Stimulated activated CD4-positive, alpha-beta T cell treated with anti-CD3 and anti-CD28 coated beads, Interleukin-4, amount 100 ng/mL, for 48 hours (primary cell): ENCODE data around the gene TOMM7.
A peak's percentile ranks its signal among the peaks of the same experiment; 100 is the strongest.

ENCODE experiments used
- DNase-seq, 2 donors: peaks; one replicate each; pipeline ENCODE4 v3.0.0-alpha.2; 2020; ENCODE audit warnings: low read depth in 2 of 2

Gene TOMM7

DNA sequence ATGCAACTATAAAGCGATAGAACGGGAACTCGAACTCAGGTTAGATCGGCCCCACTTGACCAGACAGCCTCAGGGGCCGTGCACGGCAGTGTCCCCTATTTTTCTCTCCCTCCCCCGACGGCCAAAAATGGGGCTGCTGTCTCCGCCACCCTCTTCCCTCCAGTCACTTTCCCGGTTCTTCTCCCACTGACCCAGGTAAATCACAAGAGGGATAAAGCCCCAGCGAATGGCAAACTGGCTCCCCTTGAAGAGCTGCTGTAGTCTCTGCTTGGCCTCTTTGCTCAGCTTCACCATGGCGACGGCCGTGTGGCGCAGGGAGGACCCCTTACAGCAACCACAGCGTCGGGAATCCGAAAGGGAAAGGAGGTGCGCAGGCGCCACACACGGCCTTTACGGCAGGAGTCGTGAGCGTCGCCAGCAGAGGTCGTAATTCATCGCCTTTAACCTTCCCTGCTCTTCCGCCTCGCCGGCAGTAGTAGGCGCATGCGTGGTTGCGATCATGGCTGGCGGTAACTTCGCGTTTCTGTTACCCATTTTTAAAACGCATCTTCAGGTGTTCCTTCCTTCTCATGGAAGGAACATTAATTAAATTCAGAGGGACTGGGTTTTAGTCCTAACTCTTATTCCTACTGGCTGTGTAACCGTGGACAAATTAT is at the start of gene TOMM7:
Gene TOMM7 (minus strand): TSS at position 364 of the 656 bp plus-strand sequence. CDS start 70 bp downstream, at position 294.
- DNase-seq, result peak; percentile 71 to 82

DNA sequence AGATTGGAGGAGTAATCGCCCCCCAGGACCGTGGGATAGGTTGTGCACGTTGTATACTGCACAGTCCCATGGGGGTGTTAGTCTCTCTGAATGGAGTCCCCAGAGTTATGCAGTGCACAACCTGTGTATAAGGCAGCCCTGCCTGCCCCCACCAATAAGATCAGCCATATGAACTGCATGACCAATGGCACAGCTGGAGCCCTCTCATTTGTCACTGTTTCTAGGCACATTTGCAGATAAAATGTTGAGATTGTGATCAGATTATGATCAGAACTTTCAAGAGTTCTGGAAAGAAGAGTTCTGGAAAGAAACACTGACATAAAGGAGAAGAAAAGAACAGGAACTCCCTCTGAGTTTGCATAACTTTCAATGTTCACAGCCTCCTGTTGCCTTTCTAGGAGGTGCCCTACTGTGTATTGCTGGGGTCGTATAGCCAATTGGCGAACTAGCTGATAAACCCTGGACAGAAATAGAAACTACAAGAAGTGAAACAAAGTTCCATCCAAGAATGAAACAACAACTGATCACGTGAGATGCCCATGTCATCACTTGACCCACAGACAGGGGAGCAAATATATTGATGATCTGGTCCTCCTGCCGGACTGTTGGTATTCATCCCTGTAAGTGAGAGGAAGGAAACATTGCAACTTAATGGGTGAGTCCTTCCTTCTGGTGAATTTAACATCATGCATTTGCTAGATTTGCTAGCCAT is 49.6 kb upstream of the TOMM7 start:
- no peak for DNase-seq

DNA sequence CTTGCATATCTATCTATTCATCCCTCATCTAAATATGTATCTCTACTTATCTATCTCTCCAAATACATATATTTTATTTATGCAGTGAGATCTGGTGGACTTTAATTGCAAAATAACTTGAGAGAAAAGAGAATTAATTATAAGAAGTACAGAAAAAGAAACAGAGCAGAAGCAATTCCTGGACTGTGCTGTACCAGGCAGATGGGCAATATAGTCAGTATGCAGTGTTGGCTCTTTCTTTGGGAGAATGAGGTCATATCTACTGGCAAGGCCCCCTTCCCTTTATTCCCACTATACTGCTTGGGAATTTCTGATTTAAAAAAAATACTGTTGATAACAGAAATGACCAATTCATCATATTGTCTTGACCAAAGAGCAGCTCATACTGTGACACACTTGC is 49.0 kb upstream of the TOMM7 start:
- DNase-seq, result no peak

DNA sequence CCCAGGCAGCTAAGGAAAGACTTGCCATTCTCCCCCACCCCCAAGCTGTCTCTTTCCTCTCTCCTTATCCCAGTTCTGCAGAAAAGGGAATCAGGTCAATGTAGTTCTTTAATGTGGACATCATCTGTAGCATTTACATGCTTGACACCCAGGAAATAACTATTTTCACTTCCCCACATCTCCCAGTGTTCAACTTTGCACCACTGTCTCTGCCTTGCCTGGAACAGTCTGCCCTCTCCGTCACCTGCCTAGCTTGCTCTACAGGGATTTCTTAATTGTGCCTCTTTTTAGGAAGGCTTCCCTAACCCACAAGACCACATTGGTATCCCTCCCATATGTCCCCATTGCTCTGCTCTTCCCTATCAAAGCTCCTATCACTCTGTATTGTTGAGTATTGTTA is 45.9 kb upstream of the TOMM7 start:
- no peak for DNase-seq

DNA sequence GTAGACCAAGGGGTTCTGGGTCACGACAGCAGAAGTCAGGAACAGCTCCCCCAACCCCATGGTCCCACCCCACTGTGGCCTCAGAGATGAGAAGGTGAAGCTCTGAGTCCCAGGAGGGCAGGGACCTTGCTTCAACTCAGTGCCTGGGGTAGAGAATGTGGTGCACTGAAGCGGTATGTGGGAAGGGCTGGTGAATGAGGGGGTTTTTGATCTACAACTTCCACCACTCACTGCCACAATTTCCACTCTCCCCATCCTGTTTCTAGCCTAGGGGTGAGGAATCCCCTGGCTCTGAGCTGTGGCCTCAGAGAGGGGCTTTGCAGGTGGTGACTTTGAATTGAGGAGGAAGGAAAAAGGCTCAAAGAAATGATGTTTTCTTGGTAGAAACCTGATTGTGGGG is 44.9 kb upstream of the TOMM7 start:
- no peak for DNase-seq

DNA sequence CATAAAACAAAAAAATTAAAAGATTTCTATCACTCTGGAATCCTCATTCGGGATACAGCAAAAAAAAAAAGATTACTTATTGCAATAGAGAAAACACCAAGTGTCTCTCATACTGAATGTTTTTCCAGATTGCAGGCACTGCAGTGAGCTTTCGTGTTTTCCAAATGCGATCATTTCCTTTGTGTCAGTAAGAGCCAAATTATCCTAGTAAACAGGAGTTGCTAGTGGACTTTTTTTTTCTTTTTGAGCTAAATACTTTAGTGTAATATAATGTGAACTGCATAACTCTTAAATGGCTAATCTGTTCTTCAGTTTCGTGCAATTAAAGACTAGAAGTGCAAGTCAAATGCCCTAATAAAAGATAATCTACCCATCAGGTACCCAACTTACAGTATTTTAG is 44.4 kb upstream of the TOMM7 start:
- no peak for DNase-seq

DNA sequence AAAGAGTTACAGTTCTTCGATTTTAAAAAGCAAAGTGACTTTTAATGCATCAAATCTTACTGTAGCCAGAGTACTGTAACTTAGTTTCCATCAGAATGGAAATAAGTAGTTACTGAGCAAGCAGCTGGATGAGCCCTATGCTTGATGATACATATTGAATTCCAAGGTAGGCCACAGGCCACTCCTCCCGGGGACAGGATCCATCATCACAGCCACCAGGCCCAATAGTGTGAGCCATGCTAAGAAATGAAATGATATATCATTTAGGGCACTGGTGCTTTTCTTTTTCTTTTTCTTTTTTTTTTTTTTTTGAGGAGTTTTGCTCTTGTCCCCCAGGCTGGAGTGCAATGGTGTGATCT is 42.9 kb upstream of the TOMM7 start:
- DNase-seq, result no peak

DNA sequence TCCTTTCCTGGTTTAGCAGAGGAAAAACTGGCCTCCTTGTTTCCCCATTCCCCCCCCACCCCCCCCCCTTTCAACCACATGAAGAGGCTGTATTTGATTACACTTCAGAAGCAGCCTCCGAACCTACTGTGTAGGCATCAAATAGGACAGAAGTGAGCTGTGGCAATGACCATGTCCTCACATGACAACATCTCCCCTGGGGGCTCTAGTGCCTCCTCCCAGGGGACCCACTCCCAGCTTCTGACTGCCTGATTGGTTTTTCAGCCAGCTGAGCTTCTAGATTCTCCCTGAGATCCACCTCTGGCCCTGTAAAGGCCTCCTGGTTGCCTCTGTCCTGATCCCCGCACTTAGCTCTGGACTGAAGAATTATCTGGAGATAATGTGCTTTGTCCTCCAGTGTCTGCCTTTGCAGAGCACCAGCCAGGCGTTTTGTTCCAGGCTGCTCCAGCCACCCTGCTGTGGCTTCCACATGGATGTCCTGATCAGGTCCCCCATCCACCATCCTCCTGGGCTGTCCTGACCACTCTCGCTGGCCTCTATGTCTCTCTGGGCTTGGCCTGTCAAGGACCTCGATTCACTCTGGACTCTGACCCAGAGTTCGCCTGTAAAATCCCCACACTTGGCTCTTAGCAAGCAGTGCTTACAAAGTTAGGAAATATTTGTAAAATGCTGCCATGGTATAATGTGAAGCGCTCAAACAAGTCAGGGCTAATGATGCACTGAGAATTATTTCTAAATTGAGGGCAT is 42.4 kb upstream of the TOMM7 start:
- no peak for DNase-seq

DNA sequence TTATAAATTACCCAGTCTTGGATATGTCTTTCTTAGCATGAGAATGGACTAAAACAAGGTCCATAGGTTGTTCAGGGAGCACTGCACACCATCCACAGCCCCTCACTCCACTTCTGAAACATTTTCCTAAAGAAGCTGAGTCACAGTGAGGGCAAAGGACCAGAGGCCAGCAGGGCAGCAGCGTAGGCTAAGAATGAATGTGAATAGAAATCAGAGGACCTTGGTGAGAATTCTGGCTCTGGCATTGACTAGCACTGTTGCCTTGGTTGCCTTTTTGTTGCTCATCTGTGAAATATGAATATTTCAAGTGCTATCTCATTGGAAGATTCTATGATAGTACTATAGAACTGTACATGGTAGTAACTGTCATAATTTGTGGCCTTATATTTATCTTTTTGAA is 41.7 kb upstream of the TOMM7 start:
- no peak for DNase-seq

DNA sequence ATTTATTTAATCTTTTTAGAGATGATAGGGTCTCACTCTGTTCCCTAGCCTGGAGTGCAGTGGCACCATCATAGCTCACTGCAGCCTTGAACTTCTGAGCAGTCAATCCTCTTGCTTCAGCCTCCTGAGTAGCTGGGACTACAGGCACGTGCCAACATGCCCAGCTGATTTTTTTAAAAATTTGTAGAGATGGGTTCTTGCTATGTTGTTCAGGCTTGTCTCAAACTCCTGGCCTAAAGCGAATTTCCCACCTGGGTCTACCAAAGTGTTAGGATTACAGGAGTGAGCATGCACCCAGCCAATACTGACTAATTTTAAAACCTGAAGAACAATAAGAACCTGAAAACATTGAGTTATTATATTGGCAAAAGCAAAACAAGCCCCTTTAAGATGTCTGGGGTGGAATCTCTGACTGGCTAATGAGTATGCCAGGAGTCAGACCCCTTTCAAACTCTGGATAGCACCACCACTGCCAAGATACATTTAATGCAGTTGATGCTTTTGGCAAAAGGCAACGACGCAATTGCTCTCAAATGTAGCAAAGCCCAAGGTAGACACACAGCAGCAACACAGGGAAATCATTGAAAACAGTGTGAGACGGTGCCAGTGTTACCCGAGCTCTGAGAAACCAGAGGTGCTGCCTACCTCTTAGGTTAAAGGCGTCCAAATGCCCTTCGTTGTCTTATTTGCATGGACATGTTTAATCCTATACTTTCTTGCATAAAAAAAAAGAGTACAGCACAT is 40.7 kb upstream of the TOMM7 start:
- DNase-seq, result no peak

DNA sequence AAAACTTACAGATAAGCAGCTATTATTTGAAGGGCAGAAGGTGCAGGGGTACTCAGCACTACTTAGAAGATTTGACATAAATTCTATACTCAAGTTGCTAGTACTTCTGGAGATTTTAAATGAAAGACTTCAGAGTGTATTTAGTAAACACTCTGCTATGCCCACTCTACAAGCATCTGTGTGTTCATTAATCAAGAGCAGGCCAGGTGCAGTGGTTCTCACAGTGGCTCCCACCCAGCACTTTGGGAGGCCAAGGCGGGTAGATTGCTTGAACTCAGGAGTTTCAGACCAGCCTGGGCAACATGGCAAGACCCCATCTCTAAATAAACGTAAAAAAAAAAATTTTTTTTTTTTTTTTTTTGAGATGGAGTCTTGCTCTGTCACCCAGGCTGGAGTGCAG is 38.9 kb upstream of the TOMM7 start:
- DNase-seq, result no peak

DNA sequence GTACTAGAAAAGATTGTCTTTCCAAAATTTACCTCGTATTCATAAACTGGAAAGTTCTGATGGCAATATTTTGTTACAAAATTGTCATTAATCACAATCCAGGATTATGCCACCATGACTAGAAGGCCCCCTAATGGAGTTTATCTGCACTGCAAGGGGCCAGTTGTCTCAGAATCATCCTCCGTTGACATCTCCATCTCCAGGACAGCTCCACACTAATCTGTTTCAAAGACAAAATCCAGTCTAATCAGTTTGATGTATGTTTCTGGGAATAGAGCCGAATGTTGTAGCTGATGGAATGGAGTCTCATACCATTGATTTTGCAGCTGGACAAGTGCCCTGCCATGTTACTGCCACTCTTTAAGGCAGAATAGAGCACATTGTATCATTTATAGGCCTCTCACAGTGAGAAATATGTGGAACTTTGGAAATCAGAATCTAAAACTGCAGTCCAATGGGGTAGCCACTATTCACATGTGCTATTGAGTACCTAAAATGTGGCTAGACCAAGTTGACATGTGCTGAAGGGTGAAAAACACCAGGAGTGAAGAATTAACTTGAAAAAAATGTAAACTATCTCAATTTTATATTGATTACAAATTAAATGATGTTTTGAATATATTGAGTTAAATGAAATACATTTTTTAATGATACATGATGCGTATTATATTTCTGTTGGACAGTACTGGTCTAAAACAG is 38.3 kb upstream of the TOMM7 start:
- no peak for DNase-seq

DNA sequence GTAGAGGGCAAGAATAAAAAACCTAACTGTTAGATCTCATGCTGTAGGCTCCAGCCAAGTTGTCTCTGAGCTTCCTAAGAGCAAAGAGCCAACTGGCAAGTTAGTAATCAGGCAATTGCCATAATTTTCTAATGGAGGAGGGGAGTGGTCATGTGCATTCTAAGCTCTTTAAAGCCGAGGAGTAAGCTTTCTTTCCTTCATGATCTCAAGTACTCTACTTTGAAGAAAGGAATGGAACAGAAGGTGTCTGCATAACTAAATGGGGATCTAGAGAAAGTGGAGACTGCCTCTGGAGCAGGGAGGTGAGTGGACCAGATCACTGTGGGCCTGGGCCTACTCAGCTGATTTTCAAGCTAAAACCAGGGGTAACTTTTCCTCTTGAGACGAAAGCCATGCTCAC is 37.7 kb upstream of the TOMM7 start:
- no peak for DNase-seq

DNA sequence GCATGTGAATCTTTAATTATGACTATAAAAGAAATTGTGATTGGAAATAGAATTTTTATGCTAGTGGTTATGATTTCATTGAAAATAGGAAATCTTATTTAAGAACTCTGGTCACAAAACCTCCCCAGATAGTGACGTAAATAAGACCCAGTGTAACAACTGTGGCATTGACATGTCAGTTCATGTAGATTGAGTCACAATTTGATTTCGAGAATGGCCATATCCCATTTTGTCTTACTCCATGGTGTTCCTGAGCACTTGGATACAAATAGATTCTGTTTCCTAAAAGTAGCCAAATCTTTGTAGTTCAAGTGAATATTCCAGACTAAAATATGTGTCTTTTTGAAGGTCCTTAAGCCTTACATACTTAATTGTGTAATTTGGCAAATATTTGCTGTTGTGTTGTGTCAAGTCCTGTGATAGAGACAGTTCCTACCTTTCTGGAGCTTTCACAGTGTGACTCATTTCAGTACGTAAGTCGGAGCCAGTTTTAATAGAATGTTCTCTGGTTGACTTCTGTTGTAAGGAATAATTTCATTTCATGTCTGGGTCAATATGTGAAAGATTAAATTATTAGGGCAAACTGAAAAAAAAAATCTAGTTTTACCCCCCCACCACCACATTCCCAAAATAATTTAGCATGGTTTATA is 37.1 kb upstream of the TOMM7 start:
- DNase-seq, result no peak

DNA sequence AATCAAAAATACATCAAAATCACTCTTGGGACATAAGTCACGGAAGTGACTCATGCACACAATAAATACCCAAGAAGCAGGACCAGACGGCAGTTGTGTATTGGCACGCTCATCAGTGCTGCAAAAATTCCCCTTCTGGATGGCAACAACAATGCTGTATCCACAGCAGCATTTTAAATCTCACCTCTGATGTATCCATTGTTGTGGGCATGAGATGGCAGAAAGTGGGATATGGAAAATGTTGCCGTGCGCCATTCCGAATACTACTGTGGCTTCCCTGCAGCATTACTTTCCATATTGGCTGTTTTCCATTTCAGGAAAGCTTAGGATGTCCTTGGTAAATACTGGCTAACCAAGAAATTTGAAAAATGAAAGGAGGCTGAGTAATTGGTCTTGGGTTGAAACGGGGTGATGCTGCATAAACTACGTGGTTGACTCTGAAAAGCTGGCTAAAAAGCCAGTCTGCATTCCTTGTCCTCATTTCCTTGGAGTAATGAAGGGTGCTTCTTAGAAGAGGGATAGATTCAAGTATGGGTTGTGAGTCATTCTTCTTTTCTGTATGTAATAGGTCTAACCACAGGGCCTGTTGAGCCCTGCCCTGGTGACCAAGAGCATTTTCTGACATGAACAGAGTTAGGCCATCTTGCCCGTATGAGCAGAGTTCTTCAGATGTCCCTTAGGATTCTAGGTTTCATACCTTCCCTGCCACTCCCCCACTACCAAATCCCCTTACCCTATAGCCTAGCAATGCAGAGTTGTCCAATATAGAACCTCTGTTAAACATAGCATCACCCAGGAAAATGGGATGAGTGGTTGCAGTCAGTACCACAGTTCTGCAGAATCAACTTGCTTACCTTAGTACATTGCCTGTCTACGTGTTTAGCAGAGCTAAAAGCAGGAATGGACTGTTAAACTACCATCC is 36.3 kb upstream of the TOMM7 start:
- DNase-seq, result no peak

DNA sequence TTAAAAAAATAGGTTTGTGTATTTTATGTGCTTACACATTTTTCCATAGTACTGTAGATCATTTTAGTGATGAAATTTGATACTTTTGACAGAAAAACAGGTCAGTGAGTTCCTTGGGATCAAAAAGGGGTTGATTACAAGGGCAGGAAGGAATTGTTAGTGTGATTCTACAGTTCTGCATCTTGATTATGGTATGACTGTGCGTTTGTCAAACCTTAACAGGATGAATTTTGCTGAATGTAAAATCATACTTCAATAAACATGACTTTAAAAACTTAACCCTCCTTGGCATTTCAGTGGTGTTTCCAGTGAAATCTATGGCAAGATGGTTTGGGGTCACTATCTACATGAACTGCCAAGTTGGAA is 35.6 kb upstream of the TOMM7 start:
- no peak for DNase-seq

DNA sequence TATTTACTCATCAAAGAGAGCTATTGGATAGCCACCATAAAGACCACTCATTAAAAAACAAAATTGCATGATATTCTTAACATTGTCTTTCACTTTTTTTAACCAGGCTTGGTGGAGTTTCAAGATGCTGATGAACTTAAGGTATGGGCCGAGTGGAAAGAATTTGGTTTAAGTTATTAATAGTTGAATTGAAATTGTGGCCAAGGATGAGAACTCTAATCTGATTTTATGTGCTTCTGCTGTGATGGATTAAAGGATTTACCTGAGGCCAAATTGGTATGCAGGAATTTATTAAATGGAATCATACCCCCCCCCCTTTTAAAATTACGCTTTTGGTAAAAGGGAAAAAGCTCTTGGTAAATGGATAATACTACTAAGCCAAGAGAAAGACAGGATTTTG is 33.8 kb upstream of the TOMM7 start:
- no peak for DNase-seq

DNA sequence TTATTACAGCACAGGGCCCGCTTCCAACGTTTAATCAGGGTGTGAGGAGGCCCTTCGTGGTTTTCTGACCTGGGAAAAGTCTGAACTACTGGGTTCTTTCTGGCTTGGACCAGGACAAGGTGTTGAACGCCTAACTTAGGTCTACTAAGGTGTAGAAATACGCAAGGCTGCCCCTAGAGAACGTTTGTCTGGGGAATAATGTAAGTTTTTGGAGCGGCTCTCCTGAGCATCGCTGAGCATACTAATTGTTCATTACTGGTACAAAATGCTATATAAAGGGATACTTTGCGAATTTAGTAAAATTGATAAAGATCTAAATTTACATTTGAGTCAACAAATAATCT is 32.4 kb upstream of the TOMM7 start:
- DNase-seq, result no peak

DNA sequence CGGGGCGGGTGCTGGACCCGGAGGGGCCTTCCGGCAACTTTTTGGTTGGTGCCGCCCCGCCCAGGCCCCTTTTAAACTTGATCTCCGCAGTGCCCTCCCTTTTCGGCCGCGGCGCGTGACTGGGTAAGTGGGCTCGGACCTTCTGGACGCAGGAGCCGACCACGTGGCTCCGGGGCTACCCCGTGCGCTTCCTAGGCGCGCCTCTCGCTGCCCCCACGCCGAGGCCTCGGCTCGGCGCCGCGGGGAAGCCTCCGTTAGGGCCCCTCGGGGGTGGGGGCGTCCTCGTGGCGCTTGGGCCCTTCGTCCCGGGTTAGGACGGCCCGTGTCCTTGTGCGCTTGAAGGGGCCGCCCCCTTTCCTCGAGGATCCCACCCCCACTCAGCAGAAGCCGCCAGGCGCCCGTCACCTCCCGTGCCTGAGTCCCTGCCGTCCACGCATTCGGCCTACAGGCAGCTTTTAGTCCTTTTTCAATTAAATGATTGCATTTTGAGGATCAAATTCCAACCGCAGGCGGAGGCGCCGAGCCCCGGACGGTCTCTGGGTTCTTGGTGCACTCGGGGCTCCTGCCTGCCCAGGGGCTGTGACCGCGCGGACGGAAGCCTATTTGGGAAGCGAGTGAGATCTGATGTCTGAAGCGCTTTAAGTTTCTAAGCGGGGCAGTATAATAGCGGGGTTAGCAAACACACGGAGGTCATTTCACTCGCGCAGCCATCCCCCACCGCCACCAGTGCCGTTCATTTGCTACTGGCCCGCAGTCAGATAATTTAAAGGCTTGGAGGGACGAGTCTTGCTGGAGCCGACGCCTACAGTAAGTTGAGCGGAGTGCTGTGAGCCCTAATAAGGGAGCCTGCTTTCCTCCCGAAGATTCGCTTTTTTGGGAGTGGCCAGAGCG is 31.8 kb upstream of the TOMM7 start:
- peak; percentile 65 to 81 for DNase-seq
